Stimulated activated CD4-positive, alpha-beta T cell treated with anti-CD3 and anti-CD28 coated beads, Interleukin-4, amount 100 ng/mL, for 24 hours (primary cell): Measurements from ENCODE around the gene CHAF1B.
"Not testable (repeated sequence)": the region's sequence is repeated elsewhere in the genome, so short reads cannot be mapped to it uniquely, and the experiment has no call there.

Experiments
- DNase-seq: peaks from one replicate; pipeline ENCODE4 v3.0.0-alpha.2; 2020

Gene CHAF1B

DNA sequence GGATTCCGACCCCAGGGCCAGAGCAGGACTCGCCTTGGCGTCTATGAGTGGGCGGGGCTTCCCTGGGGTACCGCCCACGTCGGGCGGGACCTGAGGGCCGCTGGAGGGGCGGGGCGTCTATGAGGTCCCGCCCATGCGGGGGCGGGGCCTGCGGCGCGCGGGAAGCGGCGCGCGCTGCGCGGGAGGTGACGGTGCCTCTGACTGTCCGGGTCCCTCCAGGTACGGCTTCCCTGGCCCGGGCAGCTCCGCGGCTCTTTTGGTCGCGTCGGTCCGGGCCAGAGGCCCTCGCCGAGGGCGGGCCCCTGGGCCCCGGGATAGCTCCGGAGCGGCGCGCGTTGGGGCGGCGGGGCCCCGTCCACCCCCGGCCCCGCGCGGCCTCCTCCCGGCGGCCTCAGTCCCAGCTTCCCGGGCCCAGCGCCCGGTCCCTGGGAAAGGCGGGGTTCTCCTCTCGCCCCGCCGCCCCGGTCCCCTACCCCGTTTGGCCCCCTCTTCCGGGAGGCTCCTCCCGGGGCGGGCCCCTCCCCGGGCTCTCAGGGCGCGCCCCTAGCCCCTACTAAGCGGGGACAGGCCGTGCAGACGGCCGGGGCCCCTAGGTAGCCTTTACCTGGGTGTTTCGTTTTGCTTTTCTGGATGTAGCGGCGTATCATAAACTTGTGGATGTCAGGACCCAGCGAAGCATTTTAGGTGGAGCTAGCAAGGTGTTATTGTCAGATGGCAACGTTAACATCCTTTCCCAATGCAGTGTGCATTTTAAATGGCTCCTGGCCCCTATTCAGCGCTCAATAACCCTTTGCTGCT lies at the start of gene CHAF1B:
Gene CHAF1B, plus strand, starts transcription at position 160 of the 798 bp plus-strand sequence. CDS start 745 bp downstream, outside the sequence.
- peak; percentile 82 for DNase-seq

DNA sequence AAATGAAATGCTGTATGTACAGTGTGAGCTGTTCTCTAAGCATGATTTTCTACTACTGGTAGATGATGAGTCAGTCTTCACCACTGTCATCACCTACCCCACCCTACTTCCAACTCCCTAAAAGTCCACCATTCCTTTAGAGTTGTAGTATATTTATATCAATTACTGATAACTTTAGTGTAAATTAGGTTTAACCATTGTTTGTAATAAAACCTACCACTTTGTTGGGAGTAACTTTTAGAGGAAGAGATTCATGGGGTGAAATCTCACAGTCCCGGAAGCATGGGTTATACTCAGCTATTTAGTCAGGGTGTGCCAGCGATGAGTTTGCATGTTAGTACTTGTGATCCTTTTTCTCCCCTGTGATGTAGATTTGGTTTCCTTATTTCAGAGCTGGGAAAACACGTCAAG lies 48.1 kb upstream of the CHAF1B start:
- DNase-seq: no peak

DNA sequence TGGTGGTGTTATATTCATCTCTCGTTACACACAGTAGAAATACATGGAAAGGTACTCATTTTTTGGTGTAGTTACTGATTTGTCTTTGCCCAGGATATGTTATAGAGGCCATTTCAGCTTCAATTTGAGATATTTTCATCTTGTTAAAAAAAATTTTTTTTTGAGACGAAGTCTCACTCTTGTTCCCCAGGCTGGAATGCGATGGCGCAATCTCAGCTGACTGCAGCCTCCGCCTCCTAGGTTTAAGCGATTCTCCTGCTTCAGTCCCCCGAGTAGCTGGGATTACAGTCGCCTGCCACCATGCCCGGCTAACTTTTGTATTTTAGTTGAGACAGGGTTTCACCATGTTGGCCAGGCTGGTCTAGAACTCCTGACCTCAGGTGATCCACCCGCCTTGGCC lies 46.2 kb upstream of the CHAF1B start:
- no peak for DNase-seq

DNA sequence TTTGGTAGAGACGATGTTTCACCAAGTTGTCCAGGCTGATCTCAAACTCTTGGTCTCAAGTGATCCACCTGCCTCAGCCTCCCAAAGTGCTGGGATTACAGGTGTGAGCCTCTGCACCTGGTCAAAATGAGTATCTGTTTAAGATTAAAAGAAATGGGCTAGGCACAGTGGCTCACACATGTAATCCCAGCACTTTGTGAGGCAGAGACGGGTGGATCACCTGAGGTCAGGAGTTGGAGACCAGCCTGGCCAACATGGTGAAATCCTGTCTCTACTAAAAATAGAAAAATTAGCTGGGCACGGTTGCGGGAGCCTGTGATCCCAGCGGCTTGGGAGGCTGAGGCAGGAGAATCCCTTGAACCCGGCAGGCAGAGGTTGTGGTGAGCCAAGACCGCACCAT lies 42.6 kb upstream of the CHAF1B start:
- DNase-seq: not testable (repeated sequence)

DNA sequence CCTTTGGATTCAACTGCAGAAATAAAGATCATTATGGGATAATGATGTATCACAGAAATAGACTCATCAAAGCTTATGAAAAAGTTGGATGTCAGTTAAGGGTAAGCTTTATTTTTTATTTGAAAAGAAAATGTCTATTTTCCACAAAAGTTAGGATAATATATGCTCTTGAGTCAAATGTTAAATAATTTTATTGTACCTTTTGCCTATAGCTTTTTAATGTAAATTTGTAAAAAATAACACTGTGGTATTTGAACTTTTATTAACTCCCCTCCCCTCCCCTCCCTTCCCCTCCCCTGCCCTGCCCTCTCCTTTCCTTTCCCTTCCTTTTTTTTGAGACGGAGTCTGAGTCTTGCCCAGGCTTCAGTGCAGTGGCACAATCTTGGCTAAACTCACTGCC lies 40.3 kb upstream of the CHAF1B start:
- DNase-seq: no peak

DNA sequence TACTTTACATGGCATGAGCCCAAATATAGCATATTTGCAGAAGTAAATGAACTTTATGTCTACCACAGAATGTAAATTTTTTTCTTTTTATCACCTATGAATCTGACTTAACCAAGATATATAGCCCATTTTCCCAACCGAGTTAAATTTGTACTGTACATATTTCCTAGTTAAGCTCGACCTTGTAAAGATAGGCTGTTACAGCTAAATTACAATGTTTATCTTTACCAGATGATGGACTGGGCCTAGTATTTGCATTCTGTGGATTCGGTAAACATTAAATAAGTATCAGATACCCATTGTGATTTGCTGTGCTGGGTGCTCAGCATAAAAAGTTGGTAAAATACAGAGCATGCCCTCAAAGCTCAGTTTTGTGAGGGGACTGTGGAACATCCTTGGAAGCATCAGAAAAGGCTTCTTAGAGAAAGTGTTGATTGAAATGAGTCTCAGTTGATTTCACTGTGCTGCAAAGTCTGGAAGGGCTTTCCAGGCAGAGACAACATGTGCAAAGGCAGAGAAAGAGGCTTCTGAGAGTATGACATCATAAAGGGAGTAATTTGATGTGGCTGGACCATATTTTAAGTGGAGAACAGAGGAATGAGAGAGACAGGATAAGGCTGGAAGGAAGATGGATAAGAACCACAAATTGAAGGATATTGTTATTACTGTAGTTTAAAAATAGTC lies 37.8 kb upstream of the CHAF1B start:
- no peak for DNase-seq

DNA sequence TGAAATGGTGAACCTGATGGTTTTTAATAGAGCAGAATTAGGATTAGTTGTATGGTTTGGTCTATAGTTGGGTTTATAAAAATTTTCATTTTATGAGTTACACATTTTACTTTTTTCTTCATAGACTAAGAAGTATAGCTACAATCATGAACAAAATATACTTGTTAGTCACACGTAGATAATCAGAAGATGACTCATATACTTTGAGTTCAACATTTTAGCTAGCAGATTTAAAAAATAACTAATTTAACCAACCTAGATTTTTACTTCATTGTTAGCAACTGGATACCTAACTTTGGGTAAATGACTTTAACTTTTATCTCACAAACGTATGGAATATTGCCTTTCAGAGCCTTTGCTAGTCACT lies 37.2 kb upstream of the CHAF1B start:
- DNase-seq: no peak

DNA sequence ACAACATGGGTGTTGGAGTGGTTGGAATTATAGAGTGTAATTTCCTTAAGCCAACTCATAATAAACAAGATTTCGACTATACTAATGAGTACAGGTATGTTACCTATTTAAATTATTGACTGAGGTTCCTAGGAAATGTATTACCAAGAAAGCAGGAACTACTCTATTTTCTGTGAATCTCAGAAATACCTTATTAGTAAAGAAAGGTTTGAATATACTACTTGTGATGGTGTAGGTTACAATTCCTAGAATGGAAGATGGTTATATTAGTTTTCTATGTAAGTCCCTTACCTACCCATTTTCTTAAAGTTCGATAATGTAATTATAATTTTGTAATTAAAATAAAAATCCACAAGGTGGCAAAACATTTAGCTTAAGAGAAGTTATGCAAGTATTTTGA lies 35.9 kb upstream of the CHAF1B start:
- no peak for DNase-seq

DNA sequence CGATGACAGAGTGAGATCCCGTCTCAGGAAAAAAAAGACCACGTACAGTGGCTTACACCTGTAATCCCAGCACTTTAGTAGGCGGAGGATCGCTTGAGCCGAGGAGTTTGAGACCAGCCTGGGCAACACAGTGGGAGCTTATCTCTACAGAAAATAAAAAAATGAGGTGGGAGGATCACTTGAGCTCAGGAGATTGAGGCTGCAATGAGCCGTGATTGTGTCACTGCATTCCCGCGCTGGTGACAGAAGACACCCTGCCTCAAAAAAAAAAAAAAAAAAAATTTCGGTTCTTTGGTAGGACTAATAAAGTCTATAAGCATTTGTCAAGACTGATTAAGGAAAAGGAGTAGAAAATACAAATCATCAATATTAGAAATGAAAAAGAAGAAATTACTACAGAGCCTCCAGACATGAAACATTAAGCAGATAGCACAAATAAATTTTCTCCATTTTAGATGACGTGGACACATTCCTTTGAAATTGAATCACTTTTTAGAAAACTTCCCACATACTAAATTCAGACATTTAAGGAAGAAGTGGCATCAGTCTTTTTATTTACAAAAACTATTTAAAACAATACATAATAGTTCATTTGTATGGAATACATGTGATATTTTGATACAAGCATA lies 34.8 kb upstream of the CHAF1B start:
- no peak for DNase-seq

DNA sequence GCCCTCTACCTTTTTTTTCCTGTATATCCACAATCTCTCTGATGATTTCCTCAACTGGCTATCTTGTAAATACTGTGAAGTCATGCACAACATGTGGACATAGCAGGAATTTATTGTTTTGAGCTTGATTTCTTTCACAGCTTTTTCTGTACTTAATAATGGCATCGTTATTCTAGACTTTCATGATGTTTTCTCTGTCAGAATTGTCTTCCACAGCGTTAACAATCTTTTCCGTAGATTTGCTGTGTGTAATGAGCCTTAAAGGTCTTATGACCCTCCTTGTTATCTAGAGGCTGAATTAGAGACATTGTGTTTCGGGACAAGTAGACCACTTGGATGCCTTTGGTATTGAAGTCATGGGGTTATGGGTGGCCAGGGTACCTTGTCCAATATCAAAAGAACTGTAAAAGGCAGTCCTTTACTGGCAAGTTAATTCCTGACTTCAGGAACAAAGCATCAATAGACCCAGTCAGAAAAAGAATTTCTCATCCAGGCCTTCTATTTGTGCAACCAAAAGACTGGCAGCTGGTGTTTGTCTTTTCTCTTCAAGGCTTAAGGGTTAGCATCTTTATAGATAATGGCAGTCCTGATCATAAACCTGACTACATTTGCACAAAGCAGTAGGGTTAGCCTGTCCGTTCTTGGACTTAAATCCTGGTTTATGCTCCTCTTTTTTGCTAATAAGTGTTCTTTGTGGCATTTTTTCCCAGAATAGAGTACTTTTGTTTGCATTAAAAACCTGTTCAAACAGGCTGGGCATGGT lies 30.1 kb upstream of the CHAF1B start:
- DNase-seq: no peak

DNA sequence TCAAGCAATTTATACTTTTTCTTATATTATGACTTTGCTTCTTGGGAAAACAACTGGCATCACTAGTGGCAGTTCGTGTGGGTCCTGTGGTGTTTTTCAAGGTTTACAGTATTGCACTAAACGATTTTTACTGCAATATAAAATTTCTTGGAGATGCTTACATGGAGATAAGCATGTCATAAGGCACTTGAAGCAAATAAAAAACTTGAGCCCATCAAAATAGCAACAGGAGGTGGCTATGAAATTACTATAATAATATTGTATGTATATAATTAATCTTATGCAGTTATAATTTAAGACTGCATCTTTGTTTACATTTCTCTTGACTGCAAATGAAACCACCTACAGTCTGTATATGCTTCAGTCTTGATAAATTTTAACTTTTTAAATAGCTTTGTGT lies 29.3 kb upstream of the CHAF1B start:
- DNase-seq: no peak

DNA sequence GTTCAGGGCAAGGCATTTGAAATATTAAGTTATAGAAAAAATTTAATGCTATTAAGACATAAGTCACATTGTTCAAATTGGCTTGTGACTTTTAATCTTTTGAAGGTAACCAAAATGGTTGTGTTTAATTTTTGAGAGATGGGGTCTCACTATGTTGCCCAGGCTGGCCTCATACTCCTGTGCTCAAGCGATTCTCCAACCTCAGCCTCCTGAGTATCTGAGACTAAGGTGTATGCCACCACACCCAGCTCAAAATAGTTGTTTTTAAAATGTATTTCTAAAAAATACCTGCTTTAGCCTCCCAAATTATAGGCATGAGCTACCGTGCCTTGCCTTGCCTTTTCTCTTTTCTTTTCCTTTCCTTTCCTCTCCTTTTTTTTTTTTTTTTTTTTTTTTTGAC lies 26.0 kb upstream of the CHAF1B start:
- DNase-seq: no peak

DNA sequence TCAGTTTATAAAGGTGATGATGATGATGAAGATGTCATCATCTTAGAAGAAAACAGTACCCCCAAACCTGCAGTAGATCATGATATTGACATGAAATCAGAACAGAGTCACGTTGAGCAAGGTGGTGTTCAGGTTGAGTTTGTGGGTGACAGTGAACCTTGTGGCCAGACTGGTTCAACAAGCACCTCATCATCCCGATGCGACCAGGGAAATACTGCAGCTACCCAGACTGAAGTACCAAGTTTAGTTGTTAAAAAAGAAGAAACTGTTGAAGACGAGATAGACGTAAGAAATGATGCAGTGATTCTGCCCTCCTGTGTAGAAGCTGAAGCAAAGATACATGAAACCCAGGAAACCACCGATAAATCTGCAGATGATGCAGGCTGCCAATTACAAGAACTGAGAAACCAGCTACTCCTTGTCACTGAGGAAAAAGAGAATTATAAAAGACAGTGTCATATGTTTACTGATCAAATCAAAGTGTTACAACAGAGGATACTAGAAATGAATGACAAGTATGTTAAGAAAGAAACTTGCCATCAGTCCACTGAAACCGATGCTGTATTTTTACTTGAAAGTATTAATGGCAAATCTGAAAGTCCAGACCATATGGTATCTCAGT lies 16.0 kb upstream of the CHAF1B start:
- no peak for DNase-seq

DNA sequence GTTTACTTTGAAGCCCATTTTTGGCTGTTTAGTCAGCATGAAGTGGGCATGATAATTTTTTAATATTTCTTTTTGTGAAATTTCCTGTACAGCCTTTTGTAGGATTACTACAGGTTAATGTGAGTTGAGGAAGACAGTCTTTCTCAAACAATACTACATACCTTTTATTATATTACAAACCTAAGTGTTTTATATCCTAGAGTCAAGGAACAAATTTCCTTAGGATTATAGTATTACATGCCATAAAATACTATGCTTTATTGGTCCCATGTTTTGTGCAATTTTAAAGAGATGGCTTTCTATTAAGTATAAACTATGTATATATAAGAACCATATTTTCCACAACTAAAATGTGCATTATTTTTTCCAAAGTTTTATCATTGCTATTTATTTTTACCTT lies 9.2 kb upstream of the CHAF1B start:
- no peak for DNase-seq

DNA sequence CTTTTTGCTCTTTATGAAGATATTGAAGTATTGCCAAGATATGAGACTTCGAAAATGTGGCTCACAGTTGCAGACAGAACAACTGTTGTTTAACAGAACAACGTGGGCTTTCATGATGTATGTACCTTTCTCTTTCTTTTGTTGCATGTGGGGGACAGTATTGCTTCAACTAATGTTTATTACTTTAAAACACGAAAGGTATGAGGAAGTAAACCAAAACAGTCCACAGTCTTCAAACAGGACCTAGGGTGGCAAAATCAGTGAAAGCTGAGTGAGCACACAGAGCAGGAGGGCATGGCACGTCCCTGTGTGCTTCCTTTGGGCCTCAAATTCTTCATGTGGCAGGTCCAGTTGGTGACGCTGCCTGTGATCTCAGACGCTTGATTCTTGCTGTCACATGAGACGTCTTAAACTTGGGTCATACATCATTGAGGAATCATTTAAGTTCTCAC lies 7.8 kb upstream of the CHAF1B start:
- no peak for DNase-seq

DNA sequence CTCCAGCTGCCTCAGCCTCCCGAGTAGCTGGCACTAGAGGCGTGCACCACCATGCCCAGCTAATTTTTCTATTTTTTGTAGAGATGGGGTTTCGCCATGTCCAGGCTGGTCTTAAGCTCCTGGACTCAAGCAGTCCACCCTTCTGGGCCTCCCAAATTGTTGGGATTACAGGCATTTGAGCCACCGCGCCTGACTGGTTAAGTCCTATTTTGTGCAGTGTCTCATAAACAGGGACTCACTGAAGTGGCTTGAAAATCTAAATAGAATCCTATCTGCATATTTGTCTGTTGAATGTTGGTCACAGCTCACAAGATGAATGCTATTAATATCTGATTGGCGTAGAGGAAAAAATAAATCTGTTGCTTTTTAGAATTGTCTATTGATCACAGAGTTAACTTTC lies 5.9 kb upstream of the CHAF1B start:
- no peak for DNase-seq

DNA sequence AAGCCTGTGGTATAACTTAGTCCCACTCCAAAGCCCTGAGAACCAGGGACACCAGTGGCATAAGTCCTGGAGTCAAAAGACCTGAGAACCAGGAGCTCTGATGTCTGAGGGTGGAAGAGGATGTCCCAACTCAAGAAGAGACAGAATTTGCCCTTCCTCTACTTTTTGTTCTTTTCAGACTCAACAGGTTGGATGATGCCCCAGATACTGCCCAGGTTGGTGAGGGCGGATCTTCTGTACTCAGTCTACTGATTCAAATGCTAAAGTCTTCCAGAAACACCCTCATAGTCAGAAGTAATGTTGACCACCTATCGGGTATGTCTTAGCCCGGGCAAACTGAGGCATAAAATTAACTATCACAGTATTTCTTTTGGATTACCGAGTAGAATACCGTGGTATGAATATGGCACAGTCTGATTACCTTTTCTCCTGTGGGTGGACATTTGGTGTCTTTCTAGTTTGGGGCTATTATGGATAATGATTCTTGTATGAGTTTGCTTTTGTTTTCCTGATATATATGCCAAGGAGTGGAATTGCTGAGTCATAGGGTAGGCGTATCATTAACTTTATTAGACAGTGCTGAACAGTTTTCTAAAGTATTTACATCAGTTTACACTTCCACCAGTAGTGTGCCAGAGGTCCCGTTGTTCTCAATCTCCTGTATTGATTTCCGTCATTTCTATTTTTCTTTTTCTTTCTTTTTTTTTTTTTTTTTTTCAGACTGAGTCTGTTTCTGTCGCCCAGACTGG lies 3.2 kb upstream of the CHAF1B start:
- no peak for DNase-seq

DNA sequence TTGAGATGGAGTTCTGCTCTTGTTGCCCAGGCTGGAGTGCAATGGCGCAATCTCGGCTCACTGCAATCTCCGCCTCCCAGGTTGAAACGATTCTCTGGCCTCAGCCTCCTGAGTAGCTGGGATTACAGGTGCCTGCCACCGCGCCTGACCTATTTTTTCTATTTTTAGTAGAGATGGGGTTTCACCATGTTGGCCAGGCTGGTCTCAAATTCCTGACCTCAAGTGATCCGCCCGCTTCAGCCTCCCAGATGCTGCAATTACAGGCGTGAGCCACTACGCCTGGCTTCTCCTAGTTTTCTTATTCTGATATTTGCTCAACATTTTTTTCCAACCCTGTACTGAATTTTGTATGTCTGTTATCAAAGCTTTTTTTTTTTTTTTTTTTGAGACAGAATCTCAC lies 2.5 kb upstream of the CHAF1B start:
- not testable (repeated sequence) for DNase-seq

DNA sequence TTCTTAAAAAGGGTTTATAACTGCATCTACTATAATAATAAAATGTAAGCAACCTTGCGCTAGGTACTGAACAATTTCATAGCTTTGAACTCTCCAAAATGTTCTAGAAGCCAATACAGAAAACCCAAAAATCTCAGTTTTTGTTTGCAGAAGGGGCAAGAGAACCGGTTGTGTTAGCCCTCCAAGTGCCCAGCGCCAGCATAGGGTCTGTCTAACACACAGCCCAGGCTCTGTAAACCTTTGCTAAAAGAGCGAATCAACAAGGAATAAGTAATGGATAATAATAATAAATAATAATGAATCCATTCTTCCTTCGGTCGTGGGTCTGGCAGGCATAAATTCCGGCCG lies 333 bp upstream of the CHAF1B start:
- DNase-seq: no peak

DNA sequence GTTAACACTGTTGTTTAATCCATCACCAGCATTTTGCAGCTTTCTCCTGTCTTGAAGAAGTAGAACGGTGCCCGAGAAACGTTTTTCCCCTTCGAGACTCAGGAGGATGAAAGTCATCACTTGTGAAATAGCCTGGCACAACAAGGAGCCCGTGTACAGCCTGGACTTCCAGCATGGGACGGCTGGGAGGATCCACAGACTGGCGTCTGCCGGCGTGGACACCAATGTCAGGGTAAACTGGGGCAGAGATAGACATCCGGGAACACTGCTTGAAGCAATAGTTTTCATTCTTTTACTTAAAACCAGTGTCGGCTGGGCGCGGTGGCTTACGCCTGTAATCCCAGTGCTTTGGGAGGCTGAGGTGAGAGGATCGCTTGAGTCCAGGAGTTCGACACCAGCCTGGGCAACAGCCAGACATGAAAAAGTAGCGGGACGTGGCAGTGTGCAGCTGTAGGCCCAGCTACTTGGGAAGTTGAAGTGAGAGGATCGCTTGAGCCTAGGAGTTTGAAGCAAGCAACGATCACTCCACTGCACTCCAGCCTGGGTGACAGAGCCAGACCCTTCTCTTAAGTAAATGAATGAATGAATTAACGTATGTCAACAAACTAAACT lies 945 bp downstream of the CHAF1B start:
- DNase-seq: no peak

DNA sequence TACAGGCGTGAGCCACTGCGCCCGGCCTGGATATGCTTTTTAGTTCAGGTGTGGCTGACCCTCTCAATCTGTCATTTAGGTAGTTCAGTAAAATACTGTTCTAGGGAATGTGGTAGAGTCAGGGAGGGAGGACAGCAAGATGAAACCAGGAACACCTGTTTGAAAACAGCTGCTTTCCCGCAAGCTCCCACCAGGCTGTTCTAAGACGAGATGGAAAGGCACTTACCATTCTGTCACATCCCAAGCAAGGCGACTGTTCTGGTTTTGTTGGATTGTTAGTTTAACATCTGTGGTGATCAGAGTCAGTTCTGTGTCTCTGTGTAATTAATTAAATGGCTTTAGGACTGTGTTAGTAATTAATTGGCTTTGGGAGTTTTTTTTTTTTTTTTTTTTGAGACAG lies 2.9 kb downstream of the CHAF1B start:
- DNase-seq: no peak

DNA sequence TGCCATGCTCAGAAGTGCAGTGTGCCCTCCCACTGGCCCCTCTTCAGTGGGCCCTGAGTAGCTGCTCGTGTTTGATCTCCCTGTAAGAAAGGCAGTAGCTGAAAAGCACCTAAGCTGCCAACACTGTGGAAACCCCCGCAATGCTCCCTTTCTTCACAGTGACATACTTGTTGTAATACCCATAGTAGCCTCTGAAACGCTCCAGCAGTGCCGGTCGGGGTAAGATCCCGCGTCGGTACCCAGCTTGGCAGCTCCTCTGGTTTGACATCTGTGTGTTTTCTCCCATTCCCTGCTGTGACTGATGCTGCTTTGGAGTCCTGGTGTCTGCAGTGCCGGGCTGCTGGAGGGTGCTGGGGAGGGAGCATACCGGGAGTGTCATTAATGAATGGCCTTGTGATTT lies 3.6 kb downstream of the CHAF1B start:
- DNase-seq: no peak
